IMR-90 (cell line): ENCODE results near the gene HIVEP3. TPM values are rescaled to one million over a fixed set of nuclear protein-coding genes. Genes with fewer than 3 reads are reported as not detected.

ENCODE experiments used
- ATAC-seq: fragments of 200-7000 bp; cut with Tn5 transposase; 2 replicates; pipeline ENCODE4 v1.9.1; 2020; ENCODE audit warnings: low read depth, mild to moderate bottlenecking, moderate library complexity
- BruUV-seq: library from RNA; stranded (reverse); fragments of 400-500 nt; replicated peaks from 2 replicates; lab custom pipeline; 2021; lab: Mats Ljungman, UMichigan
- CTCF ChIA-PET: fragments of 300-600 bp; formaldehyde crosslinking; extraction: SDS; loops from one replicate; lab custom pipeline; 2021; ENCODE audit warnings: antibody characterized with exemption; lab: Yijun Ruan, JAX
- POLR2A ChIA-PET: fragments of 300-600 bp; sonication (Branson Sonifier 250); formaldehyde crosslinking; loops from one replicate; lab custom pipeline; 2022; ENCODE audit warnings: antibody characterized with exemption; ENCODE audit not compliant: unreplicated experiment; lab: Charles Lee
- DNase-seq: peaks from one replicate; pipeline ENCODE4 v3.0.0; 2013
- H2AFZ ChIP-seq: replicated peaks from 2 replicates; pipeline ENCODE3; 2013; ENCODE audit warnings: low read length, mild to moderate bottlenecking; ENCODE audit not compliant: poor library complexity
- H2AK5ac ChIP-seq: 2 replicates; pipeline ENCODE4 v1.6.1; 2013; ENCODE audit warnings: low read depth, low read length, inconsistent platforms
- H2AK9ac ChIP-seq: replicated peaks from 2 replicates; pipeline ENCODE3; 2013; ENCODE audit warnings: mild to moderate bottlenecking, low read depth, low read length, moderate library complexity; ENCODE audit not compliant: poor library complexity
- H2BK120ac ChIP-seq: 2 replicates; pipeline ENCODE4 v1.6.1; 2013; ENCODE audit warnings: low read depth, low read length, inconsistent platforms
- H2BK15ac ChIP-seq: 3 replicates; pipeline ENCODE4 v1.6.1; 2013; ENCODE audit warnings: low read depth, low read length, inconsistent platforms
- H2BK20ac ChIP-seq: 2 replicates; pipeline ENCODE4 v1.6.1; 2013; ENCODE audit warnings: low read depth, mild to moderate bottlenecking, inconsistent platforms, low read length, moderate library complexity
- H2BK5ac ChIP-seq: 2 replicates; pipeline ENCODE4 v1.6.1; 2013; ENCODE audit warnings: mild to moderate bottlenecking, low read depth, low read length, inconsistent platforms; ENCODE audit not compliant: poor library complexity, severe bottlenecking
- H3K14ac ChIP-seq: replicated peaks from 2 replicates; pipeline ENCODE4 v1.6.1; 2013; ENCODE audit warnings: low read depth, low read length, inconsistent platforms
- H3K18ac ChIP-seq: 2 replicates; pipeline ENCODE4 v1.6.1; 2013; ENCODE audit warnings: low read depth, low read length, control low read depth
- H3K23ac ChIP-seq: 2 replicates; pipeline ENCODE4 v1.6.1; 2013; ENCODE audit warnings: low read depth, low read length, inconsistent platforms
- H3K27ac ChIP-seq: 2 replicates; pipeline ENCODE4 v1.5.1; 2013; ENCODE audit warnings: mild to moderate bottlenecking, control low read depth, low read length; ENCODE audit not compliant: insufficient read depth
- H3K27me3 ChIP-seq: 2 replicates; pipeline ENCODE4 v1.6.1; 2013; ENCODE audit warnings: low read length; ENCODE audit not compliant: control insufficient read depth, insufficient read depth
- H3K36me3 ChIP-seq: 2 replicates; pipeline ENCODE4 v1.6.1; 2013; ENCODE audit warnings: low read length, mixed read lengths; ENCODE audit not compliant: control insufficient read depth, insufficient read depth
- H3K4ac ChIP-seq: 2 replicates; pipeline ENCODE4 v1.6.1; 2013; ENCODE audit warnings: low read depth, low read length, inconsistent platforms
- H3K4me1 ChIP-seq: 2 replicates; pipeline ENCODE4 v1.6.1; 2013; ENCODE audit warnings: low read length, mixed read lengths; ENCODE audit not compliant: control insufficient read depth, insufficient read depth
- H3K4me2 ChIP-seq: 2 replicates; pipeline ENCODE4 v1.6.1; 2013; ENCODE audit warnings: low read depth, mild to moderate bottlenecking, control low read depth, low read length, moderate library complexity
- H3K4me3 ChIP-seq: 2 replicates; pipeline ENCODE4 v1.5.1; 2013; ENCODE audit warnings: low read depth, mild to moderate bottlenecking, control low read depth, low read length, moderate library complexity; ENCODE audit not compliant: insufficient read depth
- H3K56ac ChIP-seq: 2 replicates; pipeline ENCODE4 v1.6.1; 2013; ENCODE audit warnings: low read length, inconsistent platforms; ENCODE audit not compliant: insufficient read depth; ENCODE audit errors: extremely low read depth
- H3K79me1 ChIP-seq, 2 experiments: 2 replicates each; pipeline ENCODE4 v1.6.1; 2013; ENCODE audit warnings: low read length in 2 of 2, inconsistent platforms in 1 of 2, low read depth in 1 of 2
- H3K9ac ChIP-seq: 2 replicates; pipeline ENCODE4 v1.6.1; 2013; ENCODE audit warnings: low read depth, low read length, control low read depth
- H3K9me1 ChIP-seq: 2 replicates; pipeline ENCODE4 v1.6.1; 2013; ENCODE audit warnings: low read length, inconsistent platforms; ENCODE audit not compliant: insufficient read depth
- H3K9me3 ChIP-seq: 2 replicates; pipeline ENCODE4 v1.6.1; 2013; ENCODE audit warnings: low read length; ENCODE audit not compliant: control insufficient read depth, insufficient read depth
- H4K20me1 ChIP-seq: 2 replicates; pipeline ENCODE4 v1.6.1; 2013; ENCODE audit warnings: low read length, inconsistent platforms; ENCODE audit not compliant: insufficient read depth
- H4K5ac ChIP-seq: 2 replicates; pipeline ENCODE4 v1.6.1; 2013; ENCODE audit warnings: mild to moderate bottlenecking, low read depth, low read length, control low read depth
- H4K8ac ChIP-seq, 2 experiments: 2 replicates each; pipeline ENCODE4 v1.6.1; 2013; ENCODE audit warnings: low read depth in 2 of 2, low read length in 2 of 2, control low read depth in 1 of 2, inconsistent platforms in 1 of 2
- H4K91ac ChIP-seq: 2 replicates; pipeline ENCODE4 v1.6.1; 2013; ENCODE audit warnings: low read depth, low read length, inconsistent platforms; ENCODE audit not compliant: insufficient read depth
- CEBPB ChIP-seq: IDR thresholded peaks from 2 replicates; pipeline ENCODE4 v1.6.1; 2012; ENCODE audit warnings: low read depth, low read length, improper control_type of control experiment
- CHD1 ChIP-seq: IDR thresholded peaks from 2 replicates; pipeline ENCODE4 v1.6.1; 2012; ENCODE audit warnings: low read depth, low read length, improper control_type of control experiment
- MXI1 ChIP-seq: IDR thresholded peaks from 2 replicates; pipeline ENCODE4 v1.6.1; 2012; ENCODE audit warnings: low read depth, mild to moderate bottlenecking, low read length, moderate library complexity, borderline replicate concordance
- RCOR1 ChIP-seq: IDR thresholded peaks from 2 replicates; pipeline ENCODE4 v1.6.1; 2012; ENCODE audit warnings: mild to moderate bottlenecking, low read length, improper control_type of control experiment; ENCODE audit not compliant: insufficient replicate concordance
- RFX5 ChIP-seq: IDR thresholded peaks from 2 replicates; pipeline ENCODE4 v1.8.0; 2012; ENCODE audit warnings: low read depth, mild to moderate bottlenecking, low read length, moderate library complexity
- USF2 ChIP-seq: fragments of 150-350 bp; IDR thresholded peaks from 2 replicates; pipeline ENCODE4 v1.6.1; 2017; ENCODE audit warnings: mild to moderate bottlenecking, antibody characterized with exemption, low read length, low read depth
- WGBS, 2 experiments: methylation state at CpG; one replicate each; pipeline versions ENCODE4 v1.1.5 to v1.1.7; 2013; ENCODE audit warnings: missing lambda C conversion rate in 2 of 2; ENCODE audit not compliant: insufficient read length in 1 of 2; ENCODE audit errors: extremely low coverage in 2 of 2; 5-methylcytosine and 5-hydroxymethylcytosine counted together
- dilution Hi-C: fragments of 300-500 bp; cut with HindIII; formaldehyde crosslinking; loops from one replicate; pipeline ENCODE4 v1.14.3; 2018; ENCODE audit warnings: low sequenced_read_pairs; ENCODE audit not compliant: unreplicated experiment
- in situ Hi-C: fragments of 300-500 bp; cut with MboI; formaldehyde crosslinking; loops from 3 replicates; pipeline ENCODE4 v1.14.3; 2019; ENCODE audit warnings: low sequenced_read_pairs, inconsistent platforms, mixed read lengths
- intact Hi-C: fragments of 100-400 bp; cut with micrococcal nuclease; formaldehyde crosslinking; loops from 2 replicates; pipeline ENCODE4 v1.10.0; 2022
- polyA plus RNA-seq, 3 experiments: library from polyadenylated mRNA; depleted of rRNA; stranded (reverse); fragments of >200 nt; gene quantifications; 2 replicates each; pipeline ENCODE4 v1.2.3, GENCODE V29; 2012; ENCODE audit warnings: low replicate concordance in 1 of 3
- total RNA-seq: library from RNA; depleted of rRNA; stranded (reverse); fragments of >200 nt; gene quantifications from 2 replicates; pipeline ENCODE4 v1.2.3, GENCODE V29; 2012

Gene HIVEP3
- total and polyA plus RNA-seq, 2 of the 4 experiments (the other 2 are of a cell fraction), result 1.4 to 4.0 TPM

DNA sequence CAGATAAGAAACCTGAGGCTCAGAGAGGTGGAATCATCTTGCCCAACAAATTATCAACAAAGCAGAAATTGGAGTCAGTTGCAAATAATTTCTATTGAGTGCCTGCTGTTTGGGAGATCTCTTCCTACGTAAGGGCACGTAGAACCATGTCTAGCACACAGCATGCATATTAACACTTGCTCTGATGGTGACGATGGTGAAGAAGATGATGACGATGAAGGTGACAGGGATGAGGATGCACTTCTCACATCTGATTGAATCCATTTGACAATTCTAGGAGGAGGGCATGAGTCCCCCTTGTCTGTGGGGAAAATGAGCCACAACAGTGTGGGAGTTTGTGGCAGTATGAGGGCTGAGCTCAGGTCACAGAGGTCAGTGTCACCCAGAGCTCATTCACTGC is 183.6 kb downstream of the HIVEP3 start:
- Histone ChIP-seq H2AK9ac (no peak overlapping the region), H3K4me3 (no peak overlapping the region), H3K4me1 (peaks cover 14% of the 10 kb centered on the region), H3K27ac (no peak overlapping the region), H3K36me3 (no peaks in the 10 kb centered on the region), H2BK15ac (no peak overlapping the region), H3K9ac (no peak overlapping the region), H2BK120ac (no peak overlapping the region), H3K56ac (no peak overlapping the region), H3K79me1 (peaks cover 0 to 7% of the 10 kb centered on the region in 2 experiments; a peak in 2 of 4 replicates), H3K14ac (no peak overlapping the region), H3K4ac (no peak overlapping the region), H4K5ac (no peak overlapping the region), H4K91ac (no peak overlapping the region), H2BK20ac (no peak overlapping the region), H4K20me1 (no peaks in the 10 kb centered on the region), H3K27me3 (no peaks in the 10 kb centered on the region), H2BK5ac (no peak overlapping the region), H3K18ac (no peak overlapping the region), H3K9me1 (peaks cover 8% of the 10 kb centered on the region), H2AFZ (no peak overlapping the region), H3K9me3 (peaks cover 4% of the 10 kb centered on the region), H4K8ac (no peak overlapping the region), H2AK5ac (no peak overlapping the region), H3K23ac (no peak overlapping the region), H3K4me2 (no peak overlapping the region)
- ChIA-PET POLR2A (no interaction called here), CTCF (no interaction called here)
- in situ Hi-C loops (no loop called here), dilution Hi-C loops (no loop called here), intact Hi-C loops (no loop called here)
- ATAC-seq (no peak), DNase-seq (no peak)
- BruUV-seq, result no TSS peak
- WGBS, 2 experiments, result no CpG with 5 or more reads among the region's 4 CpGs
- TF ChIP-seq MXI1 (no peak), RCOR1 (no peak), CEBPB (no peak), USF2 (no peak), CHD1 (no peak), RFX5 (no peak)
